GM21515 (cell line): ENCODE results near the gene PPP1R3G.

Experiments used
- ATAC-seq: cut with Tn5 transposase; IDR thresholded peaks from one replicate; pipeline ENCODE4 v1.9.1; 2021; ENCODE audit not compliant: unreplicated experiment

The PPP1R3G gene

DNA sequence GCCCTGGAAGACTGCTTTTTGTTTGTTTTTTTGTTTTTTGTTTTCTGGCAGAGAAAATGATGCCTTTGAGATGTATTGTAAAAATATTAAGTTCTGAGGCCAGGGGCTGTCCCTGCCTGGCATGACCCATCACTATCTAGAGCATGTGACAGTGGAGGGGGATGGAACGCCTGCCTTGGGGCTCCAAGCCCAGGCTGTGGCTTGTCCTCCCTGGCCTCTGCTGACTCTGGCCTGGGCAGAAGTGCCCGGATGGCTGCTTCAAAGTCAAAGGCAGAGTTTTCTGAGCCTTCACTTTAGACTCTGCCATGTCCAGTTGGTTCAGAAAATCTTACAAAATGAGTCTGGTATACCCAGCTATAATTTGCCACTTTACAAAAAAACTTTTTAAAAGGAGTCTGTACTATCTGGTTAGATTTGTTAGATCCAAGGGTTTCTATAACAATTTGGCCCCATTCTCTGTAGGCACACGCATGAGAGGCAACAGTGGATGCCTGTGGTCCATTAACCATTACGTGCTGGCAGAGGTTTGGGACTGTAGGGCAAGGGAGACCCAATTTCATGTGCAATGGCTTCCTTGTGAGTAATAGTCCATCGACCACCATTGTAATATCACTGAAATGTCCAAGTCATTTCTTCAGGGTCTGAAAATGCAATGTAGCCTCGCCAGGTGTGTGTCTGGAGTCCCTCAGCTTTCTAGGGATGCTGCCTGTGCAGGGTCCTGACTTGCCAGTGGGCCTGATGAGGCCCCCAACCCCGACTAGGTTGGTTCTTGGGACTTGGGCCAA is 8.3 kb downstream of the PPP1R3G start:
- ATAC-seq: no peak

DNA sequence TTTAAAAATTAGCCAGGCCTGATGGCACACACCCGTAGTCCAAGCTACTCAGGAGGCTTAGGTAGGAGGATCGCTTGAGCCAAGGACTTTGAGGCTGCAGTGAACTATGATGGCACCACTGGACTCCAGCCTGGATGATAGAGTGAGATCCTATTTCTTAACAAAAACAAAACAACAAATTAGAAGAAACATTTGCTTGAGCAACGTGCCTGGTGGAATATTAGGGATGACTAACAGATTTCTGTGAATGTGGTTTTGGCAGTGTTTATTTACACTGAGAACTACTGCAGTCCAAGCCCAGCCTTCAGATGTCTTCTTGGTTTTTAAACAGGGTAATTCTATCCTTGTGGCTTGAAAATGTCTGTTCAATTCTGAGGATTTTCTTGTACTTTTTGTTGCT is 9.2 kb downstream of the PPP1R3G start:
- no peak for ATAC-seq

DNA sequence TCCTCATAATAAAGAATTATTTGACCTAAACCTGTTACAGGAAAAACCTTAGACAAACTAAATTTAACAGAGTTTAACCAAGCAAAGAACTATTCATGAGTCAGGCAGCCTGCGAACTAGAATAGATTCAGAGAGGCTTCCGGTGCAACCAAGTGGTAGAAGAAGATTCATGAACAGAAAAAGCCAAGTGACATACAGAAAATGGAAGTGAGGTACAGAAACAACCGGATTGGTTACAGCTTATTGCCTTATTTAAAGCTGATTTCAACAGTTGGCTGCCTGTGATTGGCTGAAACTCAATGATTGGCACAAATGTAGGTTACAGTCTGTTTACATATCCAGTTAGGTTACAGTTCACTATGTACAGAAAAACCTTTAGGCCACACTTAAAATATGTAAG is 10.1 kb downstream of the PPP1R3G start:
- ATAC-seq: peak; percentile 81

DNA sequence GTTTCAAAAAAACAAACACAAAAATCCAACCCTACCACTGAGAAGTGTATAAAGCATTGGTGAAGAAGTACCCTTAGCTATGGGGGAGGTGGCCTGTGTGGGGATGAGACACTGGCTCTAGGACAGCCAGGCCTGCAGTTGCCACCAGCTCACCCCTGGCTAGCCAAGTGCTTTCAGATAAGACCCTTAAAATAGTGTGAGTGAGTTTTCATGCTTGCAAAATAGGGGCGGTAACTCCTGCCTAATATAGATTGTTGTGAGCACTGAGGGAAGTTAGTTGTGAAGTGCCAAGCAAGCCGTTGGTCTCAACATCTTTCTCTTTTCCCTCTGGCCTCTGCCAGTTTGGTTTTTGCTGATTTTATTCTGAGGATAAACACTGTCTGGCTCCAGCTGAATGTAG is 11.3 kb downstream of the PPP1R3G start:
- no peak for ATAC-seq

DNA sequence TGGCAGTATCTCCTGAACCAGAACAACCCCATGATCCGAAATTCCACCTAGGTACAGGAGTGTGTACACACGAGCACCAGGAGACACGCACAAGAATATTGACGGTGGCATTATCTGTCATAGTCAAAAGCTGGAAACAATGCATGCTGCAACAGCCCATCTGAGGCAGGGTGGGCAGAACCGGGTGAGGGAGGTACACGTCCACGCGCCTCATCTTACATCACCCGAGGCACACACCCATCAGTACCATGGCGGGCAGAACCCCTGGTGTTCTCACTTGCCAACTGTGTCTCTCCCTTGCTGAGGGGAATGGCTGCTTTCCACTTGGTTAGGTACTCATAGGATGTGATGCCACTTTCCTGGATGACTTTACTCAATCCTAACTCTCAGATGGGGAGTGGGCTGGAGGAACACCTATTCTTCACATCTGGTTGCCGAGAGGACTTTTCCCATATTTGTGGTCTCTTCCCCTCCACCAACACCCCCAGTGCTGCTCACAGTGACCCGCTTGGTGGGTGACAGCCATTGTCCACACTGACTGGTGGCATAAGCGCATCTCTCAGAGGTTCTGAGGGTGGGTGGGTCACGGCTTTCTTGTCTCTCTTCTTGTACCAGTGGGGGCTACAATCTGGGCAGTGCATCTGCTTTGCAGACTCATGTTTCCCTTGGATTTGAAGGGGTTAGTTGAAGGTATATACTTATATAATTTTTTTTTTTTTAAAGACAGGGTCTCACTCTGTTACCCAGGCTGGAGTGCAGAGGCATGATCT is 13.5 kb downstream of the PPP1R3G start:
- no peak for ATAC-seq

DNA sequence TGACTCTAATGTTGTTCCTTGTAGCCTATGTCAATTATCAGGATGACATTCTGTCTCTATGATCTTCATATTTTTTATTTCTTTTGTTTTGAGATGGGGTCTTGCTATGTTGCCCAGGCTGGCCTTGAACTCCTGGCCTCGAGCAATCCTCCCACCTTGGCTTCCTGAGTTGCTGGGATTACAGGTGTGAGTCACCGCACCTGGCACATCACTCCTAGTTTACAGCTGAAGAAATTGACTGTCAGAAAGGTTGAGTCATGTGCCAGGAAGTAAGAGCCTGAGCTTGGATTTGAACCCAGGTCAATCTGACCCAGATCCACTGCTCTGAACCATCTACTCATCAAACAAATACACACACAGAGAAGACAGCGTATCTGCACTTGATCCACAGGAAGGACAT is 14.4 kb downstream of the PPP1R3G start:
- no peak for ATAC-seq

DNA sequence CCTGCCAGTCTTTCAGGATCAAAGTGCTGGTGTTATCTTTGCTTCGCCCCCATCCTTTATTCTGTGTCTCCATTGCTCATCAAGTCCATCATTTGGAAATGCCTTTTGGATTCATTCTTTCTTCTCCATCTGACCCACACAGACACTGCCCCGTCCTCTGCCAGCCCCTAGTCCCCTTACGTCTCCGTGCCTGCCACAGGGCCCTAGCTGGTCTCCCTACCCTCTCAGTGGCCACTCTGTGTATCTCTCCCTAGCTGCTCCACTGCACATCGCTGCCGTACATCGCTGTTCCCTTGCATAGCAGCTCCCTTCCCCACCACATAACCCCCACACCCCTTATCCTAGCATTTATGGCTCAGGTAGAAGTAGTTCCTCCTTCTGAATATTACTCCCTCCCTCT is 15.7 kb downstream of the PPP1R3G start:
- no peak for ATAC-seq

DNA sequence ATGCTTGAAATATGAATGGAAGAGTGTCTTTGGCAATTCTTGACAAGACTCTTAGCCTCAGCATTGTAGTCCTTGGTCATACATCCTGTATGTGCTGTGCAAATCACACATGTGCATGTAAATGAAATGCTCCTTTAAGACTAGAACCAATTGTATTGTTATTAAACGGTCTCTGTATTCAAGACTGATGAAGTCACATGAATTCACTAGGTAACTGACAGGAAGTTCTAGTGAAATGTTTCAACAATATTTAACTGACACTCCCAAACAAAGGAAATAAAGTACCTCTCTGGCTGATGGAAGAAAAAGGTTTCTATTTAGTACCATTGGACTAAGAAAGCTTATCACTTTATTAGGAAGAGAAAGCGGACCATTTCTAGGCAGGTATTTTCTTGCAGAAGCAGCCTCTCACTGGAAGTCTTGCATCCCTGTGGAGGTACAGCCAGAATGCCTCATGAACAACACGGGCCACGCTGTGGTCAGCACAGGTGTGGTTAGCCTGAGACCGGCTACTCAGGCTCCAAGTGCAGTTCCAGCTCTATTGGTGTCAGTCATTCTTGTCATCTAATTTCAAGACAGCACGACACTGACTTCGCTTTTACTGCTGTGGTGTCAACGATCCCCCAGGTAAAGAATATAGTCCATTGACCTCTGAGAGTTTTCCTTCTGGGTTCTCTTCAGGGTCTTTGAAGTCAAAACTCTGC is 17.3 kb downstream of the PPP1R3G start:
- no peak for ATAC-seq

DNA sequence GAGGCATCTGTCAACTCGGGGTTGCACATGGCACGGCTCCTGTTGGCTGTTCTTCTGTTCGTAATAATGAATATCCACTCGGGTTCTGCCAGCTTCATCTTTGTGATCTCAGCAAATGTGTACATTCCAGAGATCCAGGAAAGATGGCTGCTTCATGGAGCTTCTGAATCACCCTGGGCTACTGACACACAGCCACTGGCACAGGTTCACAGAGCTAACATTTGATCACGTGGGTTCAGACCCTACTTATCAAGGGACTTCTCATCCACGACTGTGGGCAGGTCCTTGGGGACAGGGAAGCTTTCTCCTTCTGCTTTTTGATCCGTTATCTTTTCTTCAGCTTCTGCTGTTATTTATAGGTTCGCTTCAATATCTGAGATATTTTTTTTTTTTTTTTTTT is 18.1 kb downstream of the PPP1R3G start:
- ATAC-seq: no peak

DNA sequence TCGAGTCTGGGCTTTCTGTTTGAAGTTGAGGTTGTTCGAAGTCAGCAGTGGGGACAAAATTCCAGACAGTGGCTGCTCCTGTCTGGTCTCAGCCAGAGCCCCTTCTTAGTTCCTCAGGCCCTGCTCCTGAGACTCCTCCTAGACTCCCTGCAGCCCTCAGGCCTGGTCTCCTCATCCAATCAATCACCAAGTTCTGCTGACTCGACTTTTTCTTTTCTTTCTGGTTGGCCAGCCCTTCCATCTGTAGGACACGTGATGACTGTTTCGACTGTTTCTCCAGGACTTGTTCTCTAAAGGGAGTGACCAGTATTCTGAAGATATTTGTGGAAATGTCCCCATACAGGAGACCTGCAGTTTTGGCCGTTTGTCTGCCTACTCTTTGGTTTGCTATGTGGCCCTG is 19.5 kb downstream of the PPP1R3G start:
- no peak for ATAC-seq

DNA sequence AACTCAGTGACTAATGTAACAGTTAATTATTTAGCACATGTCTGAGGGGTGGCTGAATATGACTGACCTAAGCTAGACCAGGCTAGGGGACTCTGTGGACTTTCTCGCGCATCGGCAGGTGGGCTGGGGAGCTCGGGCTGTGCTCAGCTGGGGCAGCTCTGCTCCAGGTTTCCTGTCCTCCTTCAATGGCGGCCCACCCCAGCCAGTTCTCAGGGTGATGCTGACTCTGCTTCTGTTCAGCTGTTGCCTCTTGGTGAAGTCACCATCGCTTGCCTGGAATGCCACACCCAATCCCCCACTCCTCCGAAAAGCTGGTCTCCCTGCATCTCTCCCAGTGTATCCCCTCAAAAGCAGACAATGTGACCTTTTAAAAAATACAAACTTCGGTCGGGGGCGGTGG is 20.0 kb downstream of the PPP1R3G start:
- ATAC-seq: no peak

DNA sequence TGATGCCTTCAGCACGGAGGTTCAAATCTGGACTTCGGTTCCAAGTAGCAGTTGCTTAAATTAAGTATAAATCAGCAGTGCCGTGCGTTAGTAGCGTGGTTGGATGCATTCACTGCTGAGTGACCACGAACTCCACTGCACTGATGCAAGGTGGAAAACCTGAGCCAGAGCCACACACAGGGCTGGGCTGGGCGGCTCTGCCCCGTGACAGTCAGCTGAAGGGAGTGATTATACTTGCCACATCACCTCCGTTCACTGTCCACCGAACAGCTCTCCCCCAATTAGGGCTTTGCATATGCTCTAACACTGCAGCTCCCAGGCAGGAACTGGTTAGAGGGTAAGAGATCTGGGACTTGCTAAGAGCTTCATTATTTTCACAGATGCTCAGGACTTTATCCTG is 22.2 kb downstream of the PPP1R3G start:
- no peak for ATAC-seq

DNA sequence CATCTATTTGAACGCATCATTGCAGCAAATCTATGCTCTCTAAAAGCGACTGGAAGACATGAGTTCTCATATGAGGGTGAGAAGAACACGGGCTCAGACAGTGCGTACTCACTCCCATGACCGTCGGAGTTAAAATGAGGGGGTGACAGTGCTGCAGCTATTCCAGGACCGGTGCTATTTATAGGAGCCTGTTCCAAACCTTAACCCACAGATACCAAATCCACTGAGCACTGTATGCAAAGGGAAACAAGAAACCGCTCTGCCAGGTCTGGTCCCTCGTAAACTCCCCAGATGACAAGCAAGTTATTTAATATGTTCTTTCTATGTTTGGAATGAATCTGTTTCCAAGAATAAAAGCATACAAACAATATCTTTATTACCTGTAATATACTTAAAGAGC is 22.9 kb downstream of the PPP1R3G start:
- no peak for ATAC-seq

DNA sequence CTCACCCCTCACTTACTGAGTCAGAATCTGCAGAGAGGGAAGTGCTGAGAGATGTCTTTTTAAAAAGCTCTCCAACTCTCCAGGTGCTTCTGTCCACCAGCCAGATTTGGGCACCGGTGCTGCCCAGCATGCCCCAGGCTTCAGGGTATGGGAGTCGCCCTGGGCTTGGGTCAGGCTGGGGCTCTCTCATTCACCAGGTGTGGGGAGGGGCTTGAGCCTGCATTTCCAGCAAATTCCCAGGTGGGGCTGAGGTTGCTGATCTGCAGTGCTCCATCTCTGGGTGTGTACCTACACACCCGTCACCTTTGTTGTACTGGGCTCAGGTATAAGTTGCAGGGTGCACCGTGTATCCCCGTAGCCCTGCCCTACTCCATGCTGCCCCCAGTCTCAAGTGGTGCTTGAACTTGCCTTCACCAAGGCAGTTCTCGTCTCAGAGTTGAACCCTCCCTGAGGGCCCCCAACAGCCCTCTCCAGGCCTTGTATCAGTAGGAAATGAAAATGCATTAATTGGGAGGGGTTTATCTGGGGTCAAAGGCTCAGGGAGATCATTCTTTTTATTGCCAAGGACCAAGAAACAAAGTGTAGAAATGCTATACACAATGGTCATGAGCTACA is 23.5 kb downstream of the PPP1R3G start:
- ATAC-seq: no peak

DNA sequence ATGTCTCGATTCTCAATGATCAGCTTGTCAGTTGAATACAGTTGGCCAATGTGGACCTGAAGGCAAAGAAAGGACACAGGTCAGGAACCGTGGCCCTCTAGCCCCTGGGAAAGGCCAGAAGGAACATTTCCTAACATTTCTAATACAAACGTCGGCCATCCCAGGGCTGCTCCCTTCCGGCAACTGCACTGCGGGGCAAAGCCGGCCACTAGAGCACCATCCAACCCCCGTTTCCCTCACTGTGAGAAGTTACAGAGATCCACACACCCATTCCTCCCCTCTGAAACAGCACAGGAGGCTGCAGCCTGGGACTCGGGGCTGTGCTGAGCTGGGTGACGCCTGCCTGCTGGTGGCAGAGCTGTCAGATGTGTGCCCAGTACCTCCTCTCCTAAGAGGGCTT is 24.3 kb downstream of the PPP1R3G start:
- no peak for ATAC-seq

DNA sequence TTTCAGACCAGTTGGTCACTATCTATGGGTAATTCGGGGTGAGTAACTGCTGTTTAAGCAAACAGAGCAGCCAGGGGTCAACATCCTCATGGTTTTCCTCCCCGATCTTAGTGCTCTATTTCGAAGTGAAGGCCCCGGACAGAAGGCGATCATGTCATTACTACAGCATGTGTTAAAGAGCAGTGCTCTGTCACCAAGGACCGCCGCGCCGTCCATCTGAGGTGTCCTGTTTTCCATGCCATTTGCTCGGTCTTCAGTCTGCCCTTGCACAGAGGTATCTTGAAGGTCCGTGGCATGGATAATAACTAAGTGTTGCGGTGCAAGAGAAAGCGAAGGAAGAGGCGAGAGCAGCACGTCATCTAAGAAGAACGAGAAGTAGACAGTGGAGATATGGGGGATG is 25.1 kb downstream of the PPP1R3G start:
- ATAC-seq: no peak

DNA sequence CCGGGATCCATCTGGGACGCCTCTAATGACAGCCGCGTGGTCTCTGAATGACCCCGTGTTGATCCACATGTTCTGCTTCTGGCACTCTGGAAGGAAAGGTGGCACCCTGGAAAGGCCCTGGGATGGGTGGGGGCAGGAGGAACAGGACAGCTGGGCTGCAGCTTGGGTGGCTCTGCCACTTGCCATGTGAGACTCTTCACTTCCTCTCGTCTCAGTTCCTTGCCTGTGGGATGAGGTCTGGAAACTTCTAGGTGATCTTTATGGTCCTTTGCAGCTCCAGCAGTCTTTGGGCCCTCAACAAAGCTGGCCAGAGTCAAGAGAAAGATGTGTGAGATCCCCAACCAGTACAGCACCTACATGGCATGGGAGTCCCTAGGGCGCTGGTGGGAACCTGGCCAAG is 26.5 kb downstream of the PPP1R3G start:
- no peak for ATAC-seq

DNA sequence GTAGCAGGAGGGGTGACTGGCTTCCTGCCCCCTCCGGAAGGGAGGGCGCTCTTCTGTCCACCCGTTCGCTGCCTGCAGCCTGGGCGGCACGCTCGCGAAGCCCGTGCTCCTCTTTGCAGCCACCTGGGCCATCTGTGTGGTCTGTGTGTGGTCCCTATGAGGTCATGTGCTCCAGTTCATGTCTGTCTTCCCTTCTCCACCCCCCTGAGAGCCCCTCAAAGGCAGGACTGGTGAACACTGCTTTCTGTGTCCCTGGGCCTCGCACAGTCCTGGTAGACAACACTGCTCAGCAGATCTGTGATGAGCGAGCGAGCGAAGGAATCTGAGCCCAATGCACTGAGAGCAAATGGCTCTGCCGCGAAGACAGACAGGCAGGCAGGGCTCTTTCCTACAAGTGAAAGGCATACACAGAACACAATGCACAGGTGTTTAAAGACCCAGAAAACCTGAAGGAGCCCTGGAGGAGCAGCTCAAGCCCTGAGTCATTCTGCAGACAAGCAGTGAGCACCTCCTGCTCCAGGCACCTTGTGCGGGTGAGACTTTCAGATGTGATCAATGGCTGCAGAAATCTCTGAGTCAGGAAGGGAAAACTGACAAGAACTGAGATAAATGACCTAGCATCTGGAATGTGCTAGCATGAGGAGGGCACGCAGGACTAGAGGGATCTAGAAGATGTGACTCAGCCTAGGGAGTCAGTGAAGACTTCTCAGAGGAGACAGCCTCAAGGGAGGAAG is 27.1 kb downstream of the PPP1R3G start:
- ATAC-seq: no peak

DNA sequence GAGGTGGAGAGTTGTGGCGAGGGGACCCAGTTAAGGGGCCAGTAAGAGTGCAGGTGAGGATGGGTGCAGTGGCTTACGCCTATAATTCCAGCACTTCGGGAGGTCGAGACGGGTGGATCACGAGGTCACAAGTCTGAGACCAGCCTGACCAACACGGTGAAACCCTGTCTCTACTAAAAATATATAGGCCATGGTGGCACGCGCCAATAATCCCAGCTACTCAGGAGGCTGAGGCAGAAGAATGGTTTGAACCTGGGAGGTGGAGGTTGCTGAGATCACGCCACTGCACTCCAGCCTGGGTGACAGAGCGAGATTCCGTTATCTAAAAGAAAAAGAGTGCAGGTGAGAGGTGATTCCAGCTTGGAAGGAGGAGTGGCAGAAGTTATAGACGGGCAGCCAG is 28.0 kb downstream of the PPP1R3G start:
- ATAC-seq: no peak

DNA sequence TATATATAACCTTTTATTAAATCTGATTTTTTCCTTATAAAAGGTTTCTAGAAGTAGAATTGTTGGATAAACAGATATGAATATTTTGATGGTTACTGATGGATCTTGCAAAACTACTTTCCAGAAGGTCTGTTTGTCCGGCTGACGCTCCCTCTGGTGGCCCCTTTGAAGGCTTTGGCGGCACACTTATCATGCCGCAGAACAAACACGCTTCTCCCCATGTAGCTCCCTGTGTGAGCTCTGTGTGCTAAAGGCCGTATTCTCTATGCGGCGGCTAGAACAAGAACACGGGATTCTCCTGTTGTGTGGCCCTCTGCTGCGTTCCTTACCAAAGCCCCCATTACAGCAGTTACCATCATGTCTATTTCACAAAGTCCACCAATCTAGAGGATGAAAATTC is 30.0 kb downstream of the PPP1R3G start:
- ATAC-seq: no peak
